Upper lobe of right lung (tissue), 1 donor: Measurements from ENCODE around the gene HEXD. TPM values are rescaled to one million over a fixed set of nuclear protein-coding genes. Genes with fewer than 3 reads are reported as not detected.

Source experiments
- ATAC-seq: fragments of 200-7000 bp; cut with Tn5 transposase; one replicate; pipeline ENCODE4 v1.9.1; 2020; ENCODE audit warnings: mild to moderate bottlenecking, moderate library complexity
- DNase-seq: peaks from one replicate; pipeline ENCODE4 v3.0.0-alpha.2; 2020
- H3K27ac ChIP-seq: fragments of 200-600 bp; one replicate; pipeline ENCODE4 v1.8.0; 2022
- H3K27me3 ChIP-seq: fragments of 200-600 bp; one replicate; pipeline ENCODE4 v1.8.0; 2022; ENCODE audit warnings: mild to moderate bottlenecking
- H3K36me3 ChIP-seq: fragments of 200-600 bp; one replicate; pipeline ENCODE4 v1.8.0; 2022
- H3K4me1 ChIP-seq: fragments of 200-600 bp; one replicate; pipeline ENCODE4 v1.8.0; 2022
- H3K4me3 ChIP-seq: fragments of 200-600 bp; one replicate; pipeline ENCODE4 v1.8.0; 2022; ENCODE audit warnings: mild to moderate bottlenecking
- H3K9me3 ChIP-seq: fragments of 200-600 bp; one replicate; pipeline ENCODE4 v1.8.0; 2022
- CTCF ChIP-seq: fragments of 200-600 bp; IDR thresholded peaks from one replicate; pipeline ENCODE4 v1.8.0; 2022; ENCODE audit warnings: antibody characterized with exemption
- intact Hi-C: fragments of 100-400 bp; cut with DNase I; formaldehyde crosslinking; loops from one replicate; pipeline ENCODE4 v1.11.0; 2022
- total RNA-seq: library from RNA; stranded (reverse); fragmentation: NEBNext Ultra II Directional; extraction: Animal tissue kit (Norgen Biotek cat#: 25700); gene quantifications from one replicate; pipeline ENCODE4 v1.2.1, GENCODE V29; 2021
- donor health status: DM: no; HTN: yes; CAD: no; lungs with severe emphysema.

HEXD gene
- total RNA-seq, 1 donor from 2014 or later = 49.1 TPM

- Histone ChIP-seq H3K27ac (no peak overlapping the region), H3K4me1 (no peaks in the 10 kb centered on the region), H3K36me3 (peaks cover 96% of the 10 kb centered on the region), H3K27me3 (no peaks in the 10 kb centered on the region), H3K9me3 (no peaks in the 10 kb centered on the region), H3K4me3 (no peak overlapping the region)
- no peak for ATAC-seq
- TF ChIP-seq CTCF = no peak
- DNase-seq = no peak
- intact Hi-C loops = no loop called here
Measured at GRCh38 chr17:82480318-82480717, 62.2 kb downstream of the HEXD start.

GRCh38 chr17:82483204-82483660 lies 65.1 kb downstream of the HEXD start:
- no peak for TF ChIP-seq CTCF
- ATAC-seq (no peak), DNase-seq (no peak)
- Histone ChIP-seq H3K27ac (no peak overlapping the region), H3K4me1 (peaks cover 3% of the 10 kb centered on the region), H3K4me3 (no peak overlapping the region), H3K27me3 (no peaks in the 10 kb centered on the region), H3K9me3 (no peaks in the 10 kb centered on the region), H3K36me3 (peaks cover 98% of the 10 kb centered on the region)
- intact Hi-C loops = no loop called here

GRCh38 chr17:82483836-82484235 lies 65.7 kb downstream of the HEXD start:
- Histone ChIP-seq H3K4me3 (no peak overlapping the region), H3K9me3 (no peaks in the 10 kb centered on the region), H3K4me1 (peaks cover 3% of the 10 kb centered on the region), H3K27ac (no peak overlapping the region), H3K36me3 (peaks cover 96% of the 10 kb centered on the region), H3K27me3 (no peaks in the 10 kb centered on the region)
- intact Hi-C loops = no loop called here
- DNase-seq = no peak
- no peak for TF ChIP-seq CTCF
- no peak for ATAC-seq

- intact Hi-C loops = no loop called here
- no peak for TF ChIP-seq CTCF
- no peak for ATAC-seq
- Histone ChIP-seq H3K4me1 (peaks cover 3% of the 10 kb centered on the region), H3K27me3 (no peaks in the 10 kb centered on the region), H3K4me3 (no peak overlapping the region), H3K9me3 (no peaks in the 10 kb centered on the region), H3K36me3 (peaks cover 69% of the 10 kb centered on the region), H3K27ac (no peak overlapping the region)
- DNase-seq = no peak
Measured at GRCh38 chr17:82486231-82487094, 68.3 kb downstream of the HEXD start.

GRCh38 chr17:82487910-82488309 lies 69.8 kb downstream of the HEXD start:
- DNase-seq = peak; percentile 83

More at GRCh38 chr17:82487910-82488309, 69.8 kb downstream of the HEXD start:
- Histone ChIP-seq H3K4me1 (peaks cover 3% of the 10 kb centered on the region), H3K27me3 (no peaks in the 10 kb centered on the region), H3K27ac (no peak overlapping the region), H3K9me3 (no peaks in the 10 kb centered on the region), H3K4me3 (no peak overlapping the region), H3K36me3 (peaks cover 55% of the 10 kb centered on the region)
- ATAC-seq = peak; percentile 84
- intact Hi-C loops = no loop called here
- TF ChIP-seq CTCF = no peak
